Measurements from ENCODE around the gene ZMAT5. TPM values are rescaled to one million over a fixed set of nuclear protein-coding genes. Genes with fewer than 3 reads are reported as not detected.

Gene ZMAT5
- total and polyA plus RNA-seq, 10 of the 15 experiments (the other 5 are each of a cell fraction or from before 2014, with no cell fraction given) = 2.3 to 43.0 (median 21.9) TPM

GRCh38 chr22:29811377-29811776 lies 44.6 kb upstream of the ZMAT5 start:
- 56% methylated on average over 2 of the region's 2 CpGs for WGBS (ENCODE audit: insufficient coverage, insufficient replicate concordance, low lambda C conversion rate, missing lambda C conversion rate)
- intact Hi-C loops (cut with micrococcal nuclease; ENCODE audit: unreplicated experiment) (no loop called here), in situ Hi-C loops (cut with MboI) (no loop called here)
- no peak for DNase-seq (ENCODE audit: low read depth, low spot score)
- ChIA-PET SMC1A (ENCODE audit: uncharacterized antibody, unreplicated experiment) (no interaction called here), RAD21 (ENCODE audit: unreplicated experiment) (interaction anchor here (0.6 kb wide), 1 partner anchor 590 kb away, joined by 3 read pairs; no protein-coding TSS in a partner anchor), POLR2A (no interaction called here), CTCF (interaction anchor here (1.3 kb wide), 1 partner anchor 194 kb away, joined by 4 read pairs; no protein-coding TSS in a partner anchor)
- peaks cover 10 to 50% of the 10 kb centered on the region in 2 experiments for H3K36me3 ChIP-seq (ENCODE audit: control insufficient read depth in 2 of 2, insufficient read depth in 2 of 2, low read length in 1 of 2)
- no peak overlapping the region for H3K27ac ChIP-seq (ENCODE audit: control insufficient read depth, insufficient read depth)
- no peak for FAIRE-seq
- TF ChIP-seq SIN3A (IDR thresholded peaks at IDR 0.05; ENCODE audit: low read depth, low read length) (no peak), ESRRA (IDR thresholded peaks at IDR 0.05; ENCODE audit: low read length) (no peak), ZNF24 (IDR thresholded peaks at IDR 0.05) (no peak), BCLAF1 (IDR thresholded peaks at IDR 0.05) (no peak), CREM (IDR thresholded peaks at IDR 0.05; ENCODE audit: low read depth) (no peak), IKZF1 (conservative IDR thresholded peaks at IDR 0.05) (no peak), CUX1 (IDR thresholded peaks at IDR 0.05; ENCODE audit: insufficient replicate concordance, low read depth, low read length) (no peak), RB1 (IDR thresholded peaks at IDR 0.05; ENCODE audit: borderline replicate concordance) (no peak), LARP7 (IDR thresholded peaks at IDR 0.05) (no peak), CHD1 (IDR thresholded peaks at IDR 0.05; ENCODE audit: low read depth, low read length) (no peak), ETV6 (conservative IDR thresholded peaks at IDR 0.05 in 1 of 2, IDR thresholded peaks at IDR 0.05 in 1 of 2; ENCODE audit: borderline replicate concordance in 1 of 2, low read depth in 1 of 2) (no peak)
- TF ChIP-seq, protein P1, sequence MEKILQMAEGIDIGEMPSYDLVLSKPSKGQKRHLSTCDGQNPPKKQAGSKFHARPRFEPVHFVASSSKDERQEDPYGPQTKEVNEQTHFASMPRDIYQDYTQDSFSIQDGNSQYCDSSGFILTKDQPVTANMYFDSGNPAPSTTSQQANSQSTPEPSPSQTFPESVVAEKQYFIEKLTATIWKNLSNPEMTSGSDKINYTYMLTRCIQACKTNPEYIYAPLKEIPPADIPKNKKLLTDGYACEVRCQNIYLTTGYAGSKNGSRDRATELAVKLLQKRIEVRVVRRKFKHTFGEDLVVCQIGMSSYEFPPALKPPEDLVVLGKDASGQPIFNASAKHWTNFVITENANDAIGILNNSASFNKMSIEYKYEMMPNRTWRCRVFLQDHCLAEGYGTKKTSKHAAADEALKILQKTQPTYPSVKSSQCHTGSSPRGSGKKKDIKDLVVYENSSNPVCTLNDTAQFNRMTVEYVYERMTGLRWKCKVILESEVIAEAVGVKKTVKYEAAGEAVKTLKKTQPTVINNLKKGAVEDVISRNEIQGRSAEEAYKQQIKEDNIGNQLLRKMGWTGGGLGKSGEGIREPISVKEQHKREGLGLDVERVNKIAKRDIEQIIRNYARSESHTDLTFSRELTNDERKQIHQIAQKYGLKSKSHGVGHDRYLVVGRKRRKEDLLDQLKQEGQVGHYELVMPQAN (conservative IDR thresholded peaks at IDR 0.05) = no peak
- TF ChIP-seq, protein P2, sequence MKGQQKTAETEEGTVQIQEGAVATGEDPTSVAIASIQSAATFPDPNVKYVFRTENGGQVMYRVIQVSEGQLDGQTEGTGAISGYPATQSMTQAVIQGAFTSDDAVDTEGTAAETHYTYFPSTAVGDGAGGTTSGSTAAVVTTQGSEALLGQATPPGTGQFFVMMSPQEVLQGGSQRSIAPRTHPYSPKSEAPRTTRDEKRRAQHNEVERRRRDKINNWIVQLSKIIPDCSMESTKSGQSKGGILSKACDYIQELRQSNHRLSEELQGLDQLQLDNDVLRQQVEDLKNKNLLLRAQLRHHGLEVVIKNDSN (IDR thresholded peaks at IDR 0.05; ENCODE audit: borderline replicate concordance, extremely low read length, insufficient read depth, low read depth, low read length) = no peak
- H4K20me1 ChIP-seq (ENCODE audit: control insufficient read depth, insufficient read depth) = no peaks in the 10 kb centered on the region
- H2AFZ ChIP-seq (ENCODE audit: control insufficient read depth, low read depth, low read length) = no peak overlapping the region
- no peaks in the 10 kb centered on the region for H3K27me3 ChIP-seq (replicated peaks in 1 of 2; ENCODE audit: control insufficient read depth in 2 of 2, insufficient read depth in 2 of 2, low read length in 1 of 2)
- no peak overlapping the region for H3K4me2 ChIP-seq (ENCODE audit: control insufficient read depth, insufficient read depth)
- H3K4me1 ChIP-seq (ENCODE audit: control insufficient read depth, insufficient read depth, low read length) = no peaks in the 10 kb centered on the region
- H3K9ac ChIP-seq (ENCODE audit: control insufficient read depth, insufficient read depth, low read length) = no peak overlapping the region
- no peak overlapping the region for H3K4me3 ChIP-seq
- no peaks in the 10 kb centered on the region for H3K79me2 ChIP-seq (ENCODE audit: control insufficient read depth, insufficient read depth, low read length)
- ATAC-seq = no peak
- H3K9me3 ChIP-seq (replicated peaks; ENCODE audit: control insufficient read depth, insufficient read depth, low read length) = no peaks in the 10 kb centered on the region
- BruUV-seq (replicated peaks) = no TSS peak

Measured in GM12878 (cell line).